AG20443 (cell line): ENCODE data around the gene MAP2.

ENCODE experiments used
- DNase-seq: peaks from one replicate; pipeline ENCODE4 v3.0.0; 2012; ENCODE audit warnings: low spot score, mixed read lengths

MAP2 gene

DNA sequence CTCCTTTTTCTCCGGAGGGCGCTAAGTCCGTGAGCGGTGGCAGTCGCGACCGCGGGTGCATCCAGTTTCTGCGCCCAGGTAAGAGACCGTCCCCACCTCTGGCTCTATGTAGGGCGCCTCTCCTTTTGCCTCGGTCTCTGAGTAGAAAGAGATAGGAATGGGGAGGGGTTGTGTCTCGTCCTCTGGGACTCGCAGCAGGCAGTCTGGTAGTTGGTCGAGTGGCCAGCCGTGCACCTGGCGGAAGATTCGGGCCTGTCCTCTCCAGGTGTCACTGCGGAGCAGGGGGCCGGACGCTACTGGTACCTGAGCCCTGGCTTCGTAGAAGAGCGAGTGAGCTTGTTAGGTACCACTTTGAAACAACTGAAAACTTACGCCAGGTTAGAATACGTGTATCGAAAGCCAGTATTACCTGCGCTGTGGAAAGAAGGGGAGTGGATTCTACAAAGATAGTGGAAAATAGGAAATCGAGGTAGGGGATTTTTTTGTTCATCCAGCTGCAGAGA lies 403 bp downstream of the MAP2 start:
- DNase-seq, result no peak

- DNase-seq, result no peak
These were observed 1.1 kb downstream of the MAP2 start for GRCh38 chr2:209424781-209425470.

- peak; percentile 49 for DNase-seq
These were observed 1.7 kb downstream of the MAP2 start for GRCh38 chr2:209425471-209426071.

DNA sequence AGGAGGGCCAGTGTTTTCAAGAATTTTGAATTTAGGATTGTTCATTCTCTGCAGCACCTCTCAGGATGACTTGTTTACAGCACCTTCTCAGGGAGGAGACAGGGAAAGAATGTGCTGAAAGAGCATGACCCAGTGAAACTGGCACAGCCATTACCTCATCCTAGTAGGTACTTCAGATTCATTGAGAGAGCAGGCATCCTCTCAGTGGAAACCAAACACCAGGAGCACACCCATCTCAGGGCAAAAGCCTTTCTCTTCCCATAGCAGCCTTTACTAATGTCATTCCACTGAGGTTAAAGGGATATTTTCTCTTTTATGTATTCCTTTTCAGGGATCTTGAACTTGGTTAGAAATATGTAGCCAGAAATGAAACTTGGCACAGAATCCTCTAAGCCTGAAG lies 2.6 kb downstream of the MAP2 start:
- DNase-seq, result no peak

DNA sequence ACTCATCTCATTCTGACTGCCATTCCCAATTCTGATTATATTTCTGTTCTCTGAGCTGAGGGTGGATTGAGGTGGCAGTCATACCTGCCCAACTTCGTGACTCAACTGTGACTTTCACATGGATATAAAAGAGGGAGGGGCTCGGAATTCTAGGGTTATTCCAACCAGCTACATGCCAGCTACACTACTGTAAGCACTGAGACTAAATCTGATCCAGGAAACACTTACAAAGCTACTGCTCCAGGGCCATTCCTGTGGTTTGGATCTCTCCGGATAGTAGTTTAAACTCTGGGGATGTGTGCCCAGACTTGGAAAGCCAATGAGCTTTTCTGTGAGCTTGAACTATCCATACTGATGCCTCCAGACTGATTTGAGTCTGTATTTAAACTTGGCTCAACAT lies 7.9 kb downstream of the MAP2 start:
- DNase-seq, result peak; percentile 73

DNA sequence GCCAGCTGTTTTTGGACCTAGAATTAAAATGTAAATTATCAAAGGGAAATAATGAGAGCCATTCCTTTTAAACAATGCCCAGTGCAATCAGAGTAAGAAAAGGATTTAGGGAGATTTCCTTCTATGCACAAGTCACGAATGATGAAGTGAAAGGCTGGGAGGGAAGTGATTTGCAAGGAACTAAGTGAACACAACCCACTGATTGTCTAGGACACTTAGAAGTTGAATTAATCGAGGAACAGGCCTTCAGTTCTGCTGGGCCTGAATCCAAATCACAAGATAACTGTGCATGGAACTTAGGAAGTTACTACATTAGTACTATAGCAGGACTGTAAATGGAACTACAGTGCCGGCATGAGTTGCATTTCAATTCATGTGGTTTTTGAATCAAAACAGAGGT lies 17.7 kb downstream of the MAP2 start:
- DNase-seq, result no peak

DNA sequence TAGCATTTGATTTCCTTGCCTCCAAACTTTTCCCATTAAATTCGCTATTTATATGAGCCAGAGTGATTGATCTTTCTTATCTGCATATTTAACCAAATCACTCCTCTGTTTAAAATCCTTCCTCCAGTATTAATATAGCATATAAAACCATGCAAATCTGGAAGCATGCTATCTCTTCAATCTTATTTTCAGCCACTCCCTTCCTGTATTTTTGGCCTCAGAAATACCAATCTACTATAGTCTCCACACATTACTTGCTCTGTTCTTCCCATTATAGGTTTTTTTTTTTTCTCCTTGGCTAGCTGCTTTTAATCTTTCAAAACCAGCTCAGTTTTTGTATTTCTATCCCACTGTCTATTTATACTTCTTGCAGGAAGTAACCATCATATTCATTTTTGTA lies 19.1 kb downstream of the MAP2 start:
- DNase-seq, result no peak

- DNase-seq, result no peak
These were observed 21.6 kb downstream of the MAP2 start for GRCh38 chr2:209445485-209445884.

DNA sequence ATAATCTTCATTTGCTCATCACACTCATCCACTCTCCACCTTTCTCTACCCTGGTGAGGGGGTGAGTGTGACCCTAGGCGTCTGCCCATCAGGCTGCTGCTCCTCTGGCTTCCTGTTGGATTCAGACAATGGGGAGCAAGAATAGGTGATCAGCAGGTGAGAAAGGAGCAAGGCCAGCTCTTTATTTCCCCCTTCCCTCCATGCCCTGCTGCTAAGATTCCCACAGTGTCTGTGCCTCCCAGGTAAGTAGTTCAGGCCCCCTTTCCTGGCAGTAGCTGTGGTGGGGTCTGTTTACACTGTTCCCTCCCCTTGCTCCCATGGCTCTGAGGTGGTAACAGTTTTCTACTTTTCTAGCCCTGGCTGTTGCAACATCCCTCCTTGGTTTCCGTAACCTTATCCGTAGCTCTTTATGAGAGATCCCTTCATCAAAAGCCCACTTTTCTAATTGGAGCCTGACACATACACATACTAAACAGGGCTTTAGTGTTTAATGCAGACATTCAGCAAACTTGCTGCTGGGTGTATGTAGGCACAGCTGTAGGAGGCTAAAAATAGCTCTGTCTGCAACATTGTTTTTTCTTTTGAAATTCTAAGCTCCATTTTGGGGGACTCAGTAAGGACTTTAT lies 27.5 kb downstream of the MAP2 start:
- DNase-seq, result no peak

DNA sequence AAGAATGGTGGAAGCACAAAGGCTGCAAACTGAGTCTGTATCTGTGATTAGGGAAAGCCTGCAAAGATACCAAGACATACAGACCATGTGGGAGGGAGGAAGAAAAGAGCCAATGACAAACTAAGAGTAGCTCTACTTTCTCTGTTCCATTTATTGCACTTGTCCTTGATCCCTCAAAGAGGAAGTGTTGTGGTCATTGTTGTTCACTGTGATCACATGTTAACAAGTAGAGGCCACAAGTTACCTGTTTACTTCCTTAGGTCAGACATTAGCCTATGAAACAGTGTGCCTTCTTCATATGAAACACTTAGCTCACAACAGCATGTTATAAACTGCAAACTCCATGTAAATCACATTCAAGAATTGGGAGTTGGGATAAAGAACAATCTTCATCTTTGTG lies 32.6 kb downstream of the MAP2 start:
- DNase-seq, result no peak

DNA sequence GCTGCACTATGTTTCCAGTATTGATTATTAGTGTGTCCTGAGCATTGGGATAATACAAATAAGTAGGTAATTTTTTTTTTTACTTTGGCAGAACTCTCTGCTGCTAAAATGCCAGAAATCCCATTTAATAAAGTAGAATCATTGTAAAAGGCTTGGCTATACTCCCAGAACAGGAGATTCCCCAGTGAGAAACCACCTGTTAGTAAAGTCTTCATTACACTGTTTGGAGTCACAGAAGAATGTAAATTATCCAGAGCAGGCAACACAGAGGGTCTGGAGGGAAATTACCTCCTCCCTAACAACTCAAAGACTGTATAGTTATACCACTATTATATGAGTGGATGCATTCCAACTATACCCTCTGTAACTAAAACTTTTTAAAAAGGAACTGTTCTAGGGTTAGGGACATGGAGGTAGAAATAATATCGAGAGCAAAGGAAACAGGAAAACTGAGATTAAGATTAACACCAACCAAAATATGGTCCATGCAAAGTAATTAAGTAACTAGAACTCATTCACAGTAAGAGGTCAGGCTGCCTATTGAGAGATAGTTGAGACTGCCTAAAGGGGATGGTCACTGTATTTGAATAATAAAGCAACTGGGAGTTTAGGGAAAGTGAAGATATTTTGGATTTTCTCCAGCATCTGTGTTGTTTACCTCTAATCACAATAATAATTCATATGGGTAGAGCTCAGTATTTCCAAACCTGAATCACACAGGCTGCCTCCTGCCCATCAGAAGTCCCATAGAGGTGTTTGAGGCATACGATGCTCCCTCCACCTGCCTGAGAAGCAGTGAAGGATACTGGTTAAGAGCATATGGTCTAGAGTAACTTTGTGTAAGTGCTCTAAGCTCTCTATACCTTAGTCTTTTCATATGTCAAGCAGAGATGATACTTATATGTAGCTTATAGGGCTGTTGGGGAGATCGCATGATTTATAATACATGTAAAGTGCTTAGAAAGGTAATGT lies 34.4 kb downstream of the MAP2 start:
- no peak for DNase-seq

- no peak for DNase-seq
These were observed 35.5 kb downstream of the MAP2 start for GRCh38 chr2:209459359-209459758.

- no peak for DNase-seq
These were observed 36.4 kb downstream of the MAP2 start for GRCh38 chr2:209460151-209460761.

DNA sequence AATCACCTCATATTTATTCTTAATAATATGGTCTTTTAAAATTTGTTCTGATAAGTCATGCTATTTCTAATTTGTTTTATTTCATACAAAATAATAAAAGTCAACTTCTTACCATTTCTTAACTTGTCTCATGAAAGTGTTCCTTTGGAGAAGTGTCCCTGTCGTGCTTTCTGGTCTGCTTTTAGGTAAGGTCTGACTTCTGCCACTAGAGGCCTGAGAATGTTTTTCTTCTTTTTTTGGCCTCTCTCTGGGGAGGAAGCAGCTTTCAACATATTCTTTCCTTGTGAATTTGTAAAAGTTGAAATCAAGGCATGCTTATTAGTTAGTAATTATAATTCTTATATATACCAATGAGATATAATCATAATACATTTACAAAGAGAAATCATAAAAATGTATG lies 39.4 kb downstream of the MAP2 start:
- DNase-seq, result no peak

- DNase-seq, result no peak
These were observed 40.0 kb downstream of the MAP2 start for GRCh38 chr2:209463835-209464234.

GRCh38 chr2:209468846-209469245 lies 45.0 kb downstream of the MAP2 start:
- DNase-seq, result no peak

- DNase-seq, result no peak
These were observed 45.6 kb downstream of the MAP2 start for GRCh38 chr2:209469481-209469880.

DNA sequence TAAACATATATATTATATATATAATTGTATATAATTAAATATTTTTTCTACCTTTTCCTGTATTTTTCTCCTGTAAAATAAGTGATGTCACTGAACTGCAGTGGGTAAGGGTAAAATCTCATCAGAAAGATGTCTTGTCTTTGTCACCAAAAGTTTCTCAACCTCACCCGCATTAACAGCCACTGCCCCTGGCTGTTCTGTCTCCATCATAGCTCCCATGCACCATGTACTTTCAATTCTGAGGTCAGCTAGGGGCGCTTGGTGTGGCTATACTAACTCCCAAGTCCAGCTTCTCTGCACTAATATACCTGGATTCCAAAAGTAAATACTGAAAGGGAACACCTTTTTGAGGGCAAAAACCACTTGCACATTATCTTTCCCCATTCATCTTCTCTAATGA lies 46.6 kb downstream of the MAP2 start:
- no peak for DNase-seq

DNA sequence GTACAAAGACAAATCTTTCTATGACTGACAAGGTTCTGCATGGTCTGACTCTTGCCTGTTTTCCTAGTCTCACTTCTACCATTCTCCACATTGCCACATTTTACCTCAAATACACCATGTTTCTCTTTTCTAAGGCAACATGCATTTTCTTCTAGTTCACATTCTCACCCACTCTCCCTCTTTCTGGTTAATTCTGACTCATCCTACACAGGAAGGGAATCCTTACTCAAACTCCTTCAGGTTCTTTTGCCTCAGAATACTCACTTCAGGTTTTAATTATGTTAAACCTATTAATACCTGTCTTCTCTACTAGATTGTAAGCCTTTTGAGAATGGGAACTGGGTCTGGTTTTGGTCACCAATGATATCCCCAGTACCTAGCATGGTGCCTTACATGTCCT lies 47.2 kb downstream of the MAP2 start:
- no peak for DNase-seq

GRCh38 chr2:209472112-209472832 lies 48.4 kb downstream of the MAP2 start:
- peak; percentile 42 for DNase-seq

GRCh38 chr2:209472871-209473270 lies 49.0 kb downstream of the MAP2 start:
- no peak for DNase-seq
